ENCODE measurements around the gene TMEM129. TPM values are rescaled to one million over a fixed set of nuclear protein-coding genes. Genes with fewer than 3 reads are reported as not detected.

The TMEM129 gene
- total RNA-seq, 1 experiment from 2014 or later = 24.5 TPM

- no peak for DNase-seq (ENCODE audit: extremely low read depth, low read depth)
Observed at GRCh38 chr4:1745697-1746096, 24.6 kb upstream of the TMEM129 start.

DNA sequence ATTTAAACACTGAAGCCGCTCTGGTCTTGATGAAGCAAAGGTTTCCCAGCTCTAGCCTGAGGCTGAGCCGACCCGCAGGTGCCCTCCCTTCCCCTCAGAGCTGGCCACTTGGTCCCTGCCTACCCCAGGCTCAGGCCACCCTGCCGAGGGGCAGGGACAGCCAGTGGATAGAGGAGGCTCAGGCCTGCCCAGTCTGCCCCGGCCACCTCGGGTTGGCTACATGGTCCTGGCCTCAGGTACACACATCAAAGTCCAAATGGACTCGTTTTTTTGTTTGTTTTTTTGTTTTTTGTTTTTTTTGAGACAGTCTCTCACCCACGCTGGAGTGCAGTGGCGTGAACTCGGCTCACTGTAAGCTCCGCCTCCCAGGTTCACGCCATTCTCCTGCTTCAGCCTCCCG, 24.0 kb upstream of the TMEM129 start:
- DNase-seq (ENCODE audit: extremely low read depth, low read depth) = no peak

DNA sequence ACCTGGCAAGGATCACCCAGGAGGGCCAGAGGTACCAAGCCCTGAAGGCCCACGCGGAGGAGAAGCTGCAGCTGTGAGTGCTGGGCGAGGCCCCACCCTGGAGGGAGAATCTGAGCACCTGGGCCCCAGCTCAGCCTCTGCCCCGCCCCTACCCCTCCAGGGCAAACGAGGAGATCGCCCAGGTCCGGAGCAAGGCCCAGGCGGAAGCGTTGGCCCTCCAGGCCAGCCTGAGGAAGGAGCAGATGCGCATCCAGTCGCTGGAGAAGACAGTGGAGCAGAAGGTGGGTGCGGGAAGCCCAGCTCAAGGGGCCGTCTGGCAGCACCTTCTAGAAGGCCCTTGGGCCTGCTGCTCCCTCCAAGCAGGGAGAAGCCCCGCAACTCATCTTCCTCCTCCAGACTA, 23.4 kb upstream of the TMEM129 start:
- no peak for DNase-seq (ENCODE audit: extremely low read depth, low read depth)

DNA sequence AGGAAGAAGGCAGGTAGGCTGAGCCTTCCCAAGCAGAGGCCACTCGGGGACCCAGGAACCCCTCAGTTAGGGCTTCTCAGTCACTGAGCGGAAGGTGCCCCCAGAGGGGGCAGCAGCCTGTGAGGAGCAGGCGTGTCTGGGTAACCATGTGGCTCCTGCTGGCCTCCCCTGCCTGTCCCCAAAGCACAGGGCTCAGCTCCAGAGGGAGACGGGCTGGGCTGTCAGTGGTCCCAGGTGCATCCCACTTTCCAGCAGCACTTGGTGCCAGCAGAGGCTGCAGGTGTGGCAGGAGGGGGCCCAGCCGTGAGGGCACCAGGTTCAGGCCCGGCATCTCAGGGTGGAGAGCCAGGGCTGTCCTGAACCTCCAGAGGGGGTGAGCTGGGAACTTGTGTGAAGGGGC, 22.9 kb upstream of the TMEM129 start:
- DNase-seq (ENCODE audit: extremely low read depth, low read depth) = no peak

- no peak for DNase-seq (ENCODE audit: extremely low read depth, low read depth)
Observed at GRCh38 chr4:1743551-1743950, 22.4 kb upstream of the TMEM129 start.

GRCh38 chr4:1741208-1741607, 20.1 kb upstream of the TMEM129 start:
- DNase-seq (ENCODE audit: extremely low read depth, low read depth) = no peak

GRCh38 chr4:1740021-1740545, 19.0 kb upstream of the TMEM129 start:
- DNase-seq (ENCODE audit: extremely low read depth, low read depth) = no peak

- DNase-seq (ENCODE audit: extremely low read depth, low read depth) = no peak
Observed at GRCh38 chr4:1739358-1739757, 18.2 kb upstream of the TMEM129 start.

- no peak for DNase-seq (ENCODE audit: extremely low read depth, low read depth)
Observed at GRCh38 chr4:1738410-1738809, 17.3 kb upstream of the TMEM129 start.

GRCh38 chr4:1737666-1738065, 16.5 kb upstream of the TMEM129 start:
- no peak for DNase-seq (ENCODE audit: extremely low read depth, low read depth)

- DNase-seq (ENCODE audit: extremely low read depth, low read depth) = no peak
Observed at GRCh38 chr4:1736812-1737211, 15.7 kb upstream of the TMEM129 start.

GRCh38 chr4:1735215-1735614, 14.1 kb upstream of the TMEM129 start:
- DNase-seq (ENCODE audit: extremely low read depth, low read depth) = no peak

- no peak for DNase-seq (ENCODE audit: extremely low read depth, low read depth)
Observed at GRCh38 chr4:1732911-1733310, 11.8 kb upstream of the TMEM129 start.

DNA sequence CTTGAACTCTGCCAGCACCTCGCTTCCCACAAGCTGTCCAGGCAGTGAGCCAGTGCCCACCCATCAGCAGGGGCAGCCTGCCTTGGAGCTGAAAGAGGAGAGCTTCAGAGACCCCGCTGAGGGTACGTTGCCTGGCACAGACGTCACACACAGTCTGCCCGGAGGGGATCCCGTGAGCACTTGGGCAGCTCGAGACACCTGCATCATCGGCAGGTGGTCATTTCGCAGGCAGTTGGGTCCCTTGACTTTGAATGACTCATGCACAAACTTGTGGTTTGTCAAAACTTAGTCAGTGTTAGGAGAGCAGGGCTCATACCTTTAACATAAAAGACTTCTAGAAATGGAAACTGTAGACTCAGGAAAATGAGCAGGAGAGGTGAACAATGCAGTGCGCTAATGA, 10.1 kb upstream of the TMEM129 start:
- DNase-seq (ENCODE audit: extremely low read depth, low read depth) = no peak

GRCh38 chr4:1730532-1731135, 9.5 kb upstream of the TMEM129 start:
- DNase-seq (ENCODE audit: extremely low read depth, low read depth) = no peak

DNA sequence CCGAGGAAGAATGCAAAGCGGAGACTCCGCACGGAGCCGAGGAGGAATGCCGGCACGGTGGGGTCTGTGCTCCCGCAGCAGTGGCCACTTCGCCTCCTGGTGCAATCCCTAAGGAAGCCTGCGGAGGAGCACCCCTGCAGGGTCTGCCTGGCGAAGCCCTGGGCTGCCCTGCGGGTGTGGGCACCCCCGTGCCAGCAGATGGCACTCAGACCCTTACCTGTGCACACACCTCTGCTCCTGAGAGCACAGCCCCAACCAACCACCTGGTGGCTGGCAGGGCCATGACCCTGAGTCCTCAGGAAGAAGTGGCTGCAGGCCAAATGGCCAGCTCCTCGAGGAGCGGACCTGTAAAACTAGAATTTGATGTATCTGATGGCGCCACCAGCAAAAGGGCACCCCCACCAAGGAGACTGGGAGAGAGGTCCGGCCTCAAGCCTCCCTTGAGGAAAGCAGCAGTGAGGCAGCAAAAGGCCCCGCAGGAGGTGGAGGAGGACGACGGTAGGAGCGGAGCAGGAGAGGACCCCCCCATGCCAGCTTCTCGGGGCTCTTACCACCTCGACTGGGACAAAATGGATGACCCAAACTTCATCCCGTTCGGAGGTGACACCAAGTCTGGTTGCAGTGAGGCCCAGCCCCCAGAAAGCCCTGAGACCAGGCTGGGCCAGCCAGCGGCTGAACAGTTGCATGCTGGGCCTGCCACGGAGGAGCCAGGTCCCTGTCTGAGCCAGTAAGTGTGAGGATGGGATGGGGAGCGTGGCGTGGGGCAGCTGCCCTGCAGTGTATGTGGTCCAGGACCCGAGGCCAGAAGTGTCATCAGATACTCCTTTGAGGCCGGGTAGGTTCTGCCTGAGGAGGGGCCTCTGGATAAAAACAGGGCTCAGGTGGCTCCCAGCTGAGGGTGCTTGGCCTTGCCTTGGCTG, 7.2 kb upstream of the TMEM129 start:
- no peak for DNase-seq (ENCODE audit: extremely low read depth, low read depth)

GRCh38 chr4:1727117-1728031, 6.3 kb upstream of the TMEM129 start:
- DNase-seq (ENCODE audit: extremely low read depth, low read depth) = peak; percentile 74

DNA sequence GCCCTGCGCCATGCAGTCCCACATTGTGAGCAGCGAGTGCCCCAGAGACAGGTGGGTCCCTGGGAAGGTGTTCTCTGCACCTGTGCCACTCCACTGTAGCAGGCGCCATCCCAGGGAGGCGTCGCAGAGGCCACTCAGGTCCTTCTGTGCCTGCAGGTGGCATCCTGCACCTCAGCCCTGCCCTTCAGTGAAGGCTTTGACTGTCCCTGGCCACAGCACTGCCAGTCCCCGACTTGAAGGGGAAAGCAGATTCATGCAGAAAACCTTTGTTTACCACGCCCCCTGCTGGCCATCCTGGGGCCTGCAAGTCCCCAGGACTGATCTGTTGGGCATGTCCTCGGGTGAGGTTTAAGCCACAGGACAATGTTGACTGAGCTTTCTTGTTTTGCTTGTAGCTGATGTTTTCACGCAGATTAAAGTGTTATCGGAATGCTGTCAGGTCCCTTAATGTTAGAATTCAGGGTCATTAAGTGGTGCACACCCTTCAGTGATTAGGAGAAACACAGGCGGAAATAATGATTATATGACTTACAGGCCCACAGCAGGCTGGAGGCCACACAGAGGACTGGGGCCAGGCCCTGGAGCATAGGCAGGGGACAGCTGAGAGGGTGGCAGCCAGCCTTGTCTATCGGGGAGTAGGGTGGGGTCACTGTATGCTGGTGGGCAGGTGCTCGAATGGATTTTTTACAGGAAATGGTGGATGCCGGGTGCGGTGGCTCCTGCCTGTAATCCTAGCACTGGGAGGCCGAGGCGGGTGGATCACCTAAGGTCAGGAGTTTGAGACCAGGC, 5.2 kb upstream of the TMEM129 start:
- peak; percentile 84 for DNase-seq (ENCODE audit: extremely low read depth, low read depth)

DNA sequence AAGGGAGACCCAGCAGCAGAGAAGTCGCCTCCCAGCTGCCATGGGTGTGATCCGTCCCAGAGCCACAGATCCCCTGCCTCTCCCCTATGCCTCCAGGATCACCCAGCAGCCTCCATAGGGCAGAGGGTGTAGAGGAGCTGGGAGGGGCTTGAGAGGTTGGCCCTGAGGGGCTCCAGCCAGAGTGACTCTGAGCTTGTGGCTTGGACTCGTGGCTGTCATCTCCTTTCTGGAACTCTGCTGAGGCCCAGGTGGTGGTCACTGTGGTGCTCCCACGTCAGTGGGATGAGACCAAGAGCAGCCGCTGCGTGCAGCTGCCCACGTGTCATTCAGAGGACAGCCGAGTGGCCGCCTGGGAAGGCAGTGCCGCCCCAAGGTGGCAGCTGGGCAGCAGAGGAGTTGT, 4.4 kb upstream of the TMEM129 start:
- DNase-seq (ENCODE audit: extremely low read depth, low read depth) = no peak

DNA sequence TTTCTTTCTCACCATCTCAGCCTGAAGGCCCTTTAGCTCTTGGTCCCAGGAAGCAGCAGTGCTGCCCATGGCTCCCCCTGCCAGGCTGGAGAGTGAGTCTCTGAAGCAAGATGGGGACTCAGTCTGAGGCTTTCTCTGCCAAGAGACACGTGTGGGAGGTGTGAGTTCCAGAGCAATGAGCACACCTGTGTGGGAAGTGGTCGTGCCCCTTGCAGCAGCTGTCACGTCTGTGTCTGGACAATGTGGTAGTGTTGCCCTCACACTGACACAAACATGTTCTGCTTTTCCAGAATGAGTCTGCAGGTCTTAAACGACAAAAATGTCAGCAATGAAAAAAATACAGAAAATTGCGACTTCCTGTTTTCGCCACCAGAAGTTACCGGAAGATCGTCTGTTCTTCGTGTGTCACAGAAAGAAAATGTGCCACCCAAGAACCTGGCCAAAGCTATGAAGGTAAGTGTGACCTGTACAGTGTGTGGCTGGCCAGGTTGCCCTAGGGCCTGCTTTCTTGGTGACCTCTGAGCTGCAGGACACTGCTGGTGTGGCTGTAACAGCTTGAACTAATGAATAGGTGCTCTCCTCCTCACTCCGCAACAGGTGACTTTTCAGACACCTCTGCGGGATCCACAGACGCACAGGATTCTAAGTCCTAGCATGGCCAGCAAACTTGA, 2.1 kb upstream of the TMEM129 start:
- DNase-seq (ENCODE audit: extremely low read depth, low read depth) = no peak
